Measurements from ENCODE around the gene KCTD7.

- TF ChIP-seq POLR2A (IDR thresholded peaks at IDR 0.05) (no peak), CTCF (IDR thresholded peaks at IDR 0.05) (no peak)
Measured at GRCh38 chr7:66630531-66630930, 1.9 kb downstream of the KCTD7 start.
